GM12801 (cell line): ENCODE results near the gene MIGA2.

Experiments
- TF ChIP-seq, protein P1 (sequence below): IDR thresholded peaks from one replicate; pipeline ENCODE4 v1.5.1; 2011; ENCODE audit warnings: control low read depth; ENCODE audit not compliant: insufficient read length; ENCODE audit errors: extremely low read depth

The MIGA2 gene

GRCh38 chr9:129023908-129024233 lies 12.6 kb upstream of the MIGA2 start:
- TF ChIP-seq, protein P1, sequence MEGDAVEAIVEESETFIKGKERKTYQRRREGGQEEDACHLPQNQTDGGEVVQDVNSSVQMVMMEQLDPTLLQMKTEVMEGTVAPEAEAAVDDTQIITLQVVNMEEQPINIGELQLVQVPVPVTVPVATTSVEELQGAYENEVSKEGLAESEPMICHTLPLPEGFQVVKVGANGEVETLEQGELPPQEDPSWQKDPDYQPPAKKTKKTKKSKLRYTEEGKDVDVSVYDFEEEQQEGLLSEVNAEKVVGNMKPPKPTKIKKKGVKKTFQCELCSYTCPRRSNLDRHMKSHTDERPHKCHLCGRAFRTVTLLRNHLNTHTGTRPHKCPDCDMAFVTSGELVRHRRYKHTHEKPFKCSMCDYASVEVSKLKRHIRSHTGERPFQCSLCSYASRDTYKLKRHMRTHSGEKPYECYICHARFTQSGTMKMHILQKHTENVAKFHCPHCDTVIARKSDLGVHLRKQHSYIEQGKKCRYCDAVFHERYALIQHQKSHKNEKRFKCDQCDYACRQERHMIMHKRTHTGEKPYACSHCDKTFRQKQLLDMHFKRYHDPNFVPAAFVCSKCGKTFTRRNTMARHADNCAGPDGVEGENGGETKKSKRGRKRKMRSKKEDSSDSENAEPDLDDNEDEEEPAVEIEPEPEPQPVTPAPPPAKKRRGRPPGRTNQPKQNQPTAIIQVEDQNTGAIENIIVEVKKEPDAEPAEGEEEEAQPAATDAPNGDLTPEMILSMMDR, result no peak

DNA sequence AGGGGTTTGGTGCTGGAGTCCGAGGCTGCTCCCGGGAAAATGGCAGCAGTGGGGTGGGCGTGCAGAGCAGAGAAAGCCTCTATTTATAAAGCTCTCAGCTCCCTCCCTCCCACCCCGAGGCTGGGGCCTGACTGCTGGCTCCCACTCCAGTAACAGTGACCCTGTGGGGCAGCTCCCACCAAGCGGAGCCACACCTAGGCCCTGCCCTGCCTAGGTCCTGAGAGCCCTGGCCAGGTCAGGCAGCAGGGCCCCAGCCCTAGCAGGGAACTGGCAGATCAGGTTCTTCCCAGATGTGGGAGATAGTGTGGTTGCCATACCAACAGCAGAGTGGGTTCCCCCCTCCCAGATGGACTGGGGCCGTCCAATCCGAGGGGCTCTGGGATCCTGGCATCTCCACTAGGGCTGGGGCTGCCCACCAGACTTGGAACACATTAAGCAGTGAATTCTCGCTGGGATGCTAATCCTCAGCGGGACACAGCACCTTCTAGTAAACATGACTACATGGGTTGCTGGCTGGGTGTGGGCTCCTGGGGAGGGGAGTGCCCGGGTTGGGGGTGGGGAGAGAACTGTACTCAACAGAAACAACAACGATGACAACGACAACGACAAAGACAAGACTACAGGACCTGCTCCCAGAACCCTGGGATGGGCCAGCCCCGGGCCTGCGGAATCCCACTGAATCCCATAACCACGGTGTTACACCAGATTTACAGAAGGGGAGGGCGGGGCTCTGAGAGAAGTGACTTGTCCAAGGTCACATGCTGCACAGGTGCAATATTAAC lies 9.8 kb upstream of the MIGA2 start:
- TF ChIP-seq, protein P1, result no peak

DNA sequence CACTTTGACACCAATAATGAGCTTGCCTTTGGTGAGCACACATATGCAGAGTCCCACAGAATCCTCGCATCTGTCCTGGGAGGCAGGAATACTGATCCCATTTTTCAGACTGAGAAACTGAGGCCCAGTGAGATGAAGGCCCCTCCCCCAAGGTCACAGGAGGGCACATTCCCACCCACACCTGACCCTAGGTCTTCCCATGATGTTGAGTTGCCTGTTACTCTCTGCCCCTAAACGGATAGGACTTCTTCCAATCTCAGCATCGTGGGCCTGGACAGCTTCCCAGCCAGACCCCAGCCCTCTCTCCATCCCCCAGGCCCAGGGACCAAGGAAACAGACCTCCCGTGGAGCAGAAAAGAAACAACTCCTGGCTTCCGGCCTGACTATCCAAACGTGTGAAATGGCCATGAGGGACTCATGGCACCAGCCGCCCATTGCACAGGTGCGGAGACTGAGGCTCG lies 9.2 kb upstream of the MIGA2 start:
- TF ChIP-seq, protein P1, result no peak

- TF ChIP-seq, protein P1, result no peak
Observed at GRCh38 chr9:129027685-129028191, 8.7 kb upstream of the MIGA2 start.

GRCh38 chr9:129028192-129028966 lies 8.0 kb upstream of the MIGA2 start, which contains the start of gene SH3GLB2:
Gene SH3GLB2, minus strand, starts transcription at chr9:129028331. Its CDS starts 177 bp downstream, at chr9:129028154.
- TF ChIP-seq, protein P1, result no peak

- TF ChIP-seq, protein P1, result no peak
Observed at GRCh38 chr9:129030191-129030590, 6.2 kb upstream of the MIGA2 start.

- TF ChIP-seq, protein P1, result no peak
Observed at GRCh38 chr9:129031514-129031913, 4.9 kb upstream of the MIGA2 start.
